HG03342 (cell line): ENCODE results near the gene DAGLA.
"Not testable (repeated sequence)": the region's sequence is repeated elsewhere in the genome, so short reads cannot be mapped to it uniquely, and the experiment has no call there.

Source experiments
- ATAC-seq: cut with Tn5 transposase; IDR thresholded peaks from one replicate; pipeline ENCODE4 v1.9.1; 2021; ENCODE audit warnings: mild to moderate bottlenecking, moderate library complexity; ENCODE audit not compliant: unreplicated experiment

The DAGLA gene, protein sequence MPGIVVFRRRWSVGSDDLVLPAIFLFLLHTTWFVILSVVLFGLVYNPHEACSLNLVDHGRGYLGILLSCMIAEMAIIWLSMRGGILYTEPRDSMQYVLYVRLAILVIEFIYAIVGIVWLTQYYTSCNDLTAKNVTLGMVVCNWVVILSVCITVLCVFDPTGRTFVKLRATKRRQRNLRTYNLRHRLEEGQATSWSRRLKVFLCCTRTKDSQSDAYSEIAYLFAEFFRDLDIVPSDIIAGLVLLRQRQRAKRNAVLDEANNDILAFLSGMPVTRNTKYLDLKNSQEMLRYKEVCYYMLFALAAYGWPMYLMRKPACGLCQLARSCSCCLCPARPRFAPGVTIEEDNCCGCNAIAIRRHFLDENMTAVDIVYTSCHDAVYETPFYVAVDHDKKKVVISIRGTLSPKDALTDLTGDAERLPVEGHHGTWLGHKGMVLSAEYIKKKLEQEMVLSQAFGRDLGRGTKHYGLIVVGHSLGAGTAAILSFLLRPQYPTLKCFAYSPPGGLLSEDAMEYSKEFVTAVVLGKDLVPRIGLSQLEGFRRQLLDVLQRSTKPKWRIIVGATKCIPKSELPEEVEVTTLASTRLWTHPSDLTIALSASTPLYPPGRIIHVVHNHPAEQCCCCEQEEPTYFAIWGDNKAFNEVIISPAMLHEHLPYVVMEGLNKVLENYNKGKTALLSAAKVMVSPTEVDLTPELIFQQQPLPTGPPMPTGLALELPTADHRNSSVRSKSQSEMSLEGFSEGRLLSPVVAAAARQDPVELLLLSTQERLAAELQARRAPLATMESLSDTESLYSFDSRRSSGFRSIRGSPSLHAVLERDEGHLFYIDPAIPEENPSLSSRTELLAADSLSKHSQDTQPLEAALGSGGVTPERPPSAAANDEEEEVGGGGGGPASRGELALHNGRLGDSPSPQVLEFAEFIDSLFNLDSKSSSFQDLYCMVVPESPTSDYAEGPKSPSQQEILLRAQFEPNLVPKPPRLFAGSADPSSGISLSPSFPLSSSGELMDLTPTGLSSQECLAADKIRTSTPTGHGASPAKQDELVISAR

GRCh38 chr11:61679893-61680621, at the start of gene DAGLA:
DAGLA (plus strand) TSS chr11:61680391; CDS start chr11:61720156, 39,765 bp downstream.
- ATAC-seq: peak; percentile 63

DNA sequence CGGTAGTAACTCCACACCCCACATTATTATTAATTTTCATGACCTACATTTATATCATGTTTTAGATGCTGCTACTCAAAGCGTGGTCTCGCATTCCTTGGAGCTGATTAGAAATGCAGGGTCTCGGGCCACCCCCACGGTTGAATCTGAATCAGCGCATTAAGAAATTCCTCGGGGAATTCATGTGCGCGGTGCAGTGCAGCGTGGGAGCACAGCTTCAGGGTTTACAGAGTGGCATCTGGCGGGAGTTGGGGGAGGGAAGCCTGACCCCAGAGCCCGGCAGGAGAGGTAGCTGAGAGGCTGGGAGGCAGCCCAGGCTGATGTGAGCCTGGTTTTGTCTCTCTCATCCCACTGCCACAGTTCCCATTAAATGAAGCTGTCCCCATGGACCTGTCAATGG, 48.1 kb upstream of the DAGLA start:
- no peak for ATAC-seq

DNA sequence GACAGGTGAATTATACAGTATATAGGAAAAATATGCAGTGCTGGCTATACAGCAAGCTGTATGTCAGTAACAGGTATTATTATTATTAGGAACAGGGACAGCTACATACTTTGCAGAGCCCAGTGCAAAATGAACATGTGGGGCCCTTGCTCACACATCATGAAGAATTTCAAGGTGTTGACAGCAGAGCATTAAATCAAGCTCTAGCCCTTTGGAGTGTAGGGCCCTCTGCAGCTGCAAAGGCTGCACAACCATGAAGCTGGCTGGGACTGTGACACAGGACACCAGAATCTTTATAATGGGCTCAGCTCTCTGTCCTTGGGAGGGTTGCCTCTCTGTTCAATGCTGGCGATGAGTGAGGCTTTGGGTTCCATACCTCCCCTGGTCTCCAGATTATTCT, 44.9 kb upstream of the DAGLA start:
- ATAC-seq: no peak

DNA sequence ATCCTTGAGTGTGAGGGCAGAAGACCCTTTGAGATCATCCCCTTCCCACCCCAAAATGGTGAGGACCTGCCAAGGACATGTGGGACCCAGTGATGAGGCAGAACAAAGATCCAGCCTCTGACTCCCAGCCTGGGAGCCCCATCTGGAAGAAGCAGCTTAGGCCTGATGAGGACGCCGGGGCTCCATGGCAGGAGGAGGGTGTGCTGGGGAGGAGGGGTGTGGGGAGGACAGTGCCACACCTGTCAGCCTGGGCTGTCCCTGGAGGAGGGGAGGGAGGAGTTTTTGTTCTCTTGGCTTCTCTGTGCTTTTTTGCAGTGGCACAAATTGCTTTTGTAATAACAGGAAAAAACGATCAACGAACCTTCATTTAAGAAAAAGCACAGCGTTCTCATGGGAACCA, 44.4 kb upstream of the DAGLA start:
- no peak for ATAC-seq

GRCh38 chr11:61636676-61637075, 43.5 kb upstream of the DAGLA start:
- ATAC-seq: no peak

DNA sequence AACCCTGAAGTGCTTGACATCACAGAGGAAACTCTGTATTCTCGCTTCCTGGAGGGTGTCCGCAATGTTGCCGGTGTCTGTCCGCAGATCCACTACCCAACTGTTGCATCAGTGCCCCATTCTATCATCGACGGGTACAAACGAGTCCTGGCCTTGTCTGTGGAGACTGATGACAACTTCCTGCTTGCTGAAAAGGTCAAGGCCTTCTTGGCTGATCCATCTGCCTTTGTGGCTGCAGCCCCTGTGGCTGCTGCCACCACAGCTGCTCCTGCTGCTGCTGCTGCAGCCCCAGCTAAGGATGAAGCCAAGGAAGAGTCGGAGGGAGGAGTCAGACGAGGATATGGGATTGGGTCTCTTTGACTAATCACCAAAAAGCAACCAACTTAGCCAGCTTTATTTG, 42.9 kb upstream of the DAGLA start:
- no peak for ATAC-seq

GRCh38 chr11:61639816-61640443, 40.3 kb upstream of the DAGLA start:
- ATAC-seq: no peak

- no peak for ATAC-seq
Observed at GRCh38 chr11:61642162-61642561, 38.0 kb upstream of the DAGLA start.

DNA sequence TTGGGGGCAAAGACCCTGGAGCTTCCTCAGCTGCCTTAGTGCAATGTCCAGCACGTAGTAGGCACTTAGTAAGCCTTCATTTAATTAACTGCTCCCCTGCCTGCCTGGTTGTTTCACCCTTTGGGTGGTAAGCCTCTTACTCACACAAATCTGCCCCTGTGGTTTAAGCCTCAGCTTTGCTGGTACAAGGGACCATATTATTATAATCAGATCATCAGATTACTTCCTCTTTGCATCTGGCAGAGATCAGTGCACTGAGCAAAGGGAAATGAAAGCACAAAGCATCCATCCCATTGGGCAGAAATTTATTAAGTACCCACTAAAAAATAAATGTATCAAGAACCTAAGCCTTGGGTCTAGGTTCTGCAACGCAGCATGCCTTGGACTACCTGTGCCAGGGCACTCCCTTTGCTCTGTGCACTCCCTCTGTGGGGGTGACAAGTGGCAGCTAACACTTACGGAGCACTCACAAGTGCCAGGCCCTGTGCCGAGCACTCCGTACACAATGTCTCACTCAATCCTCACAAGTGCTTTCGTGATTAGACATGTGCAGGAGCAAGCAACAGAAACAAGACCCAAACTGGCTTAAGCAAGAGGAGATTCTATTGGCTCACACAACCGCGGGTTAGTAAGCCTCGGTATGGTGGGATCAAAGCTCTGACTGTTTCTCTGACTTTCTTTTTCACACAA, 34.9 kb upstream of the DAGLA start:
- ATAC-seq: no peak

DNA sequence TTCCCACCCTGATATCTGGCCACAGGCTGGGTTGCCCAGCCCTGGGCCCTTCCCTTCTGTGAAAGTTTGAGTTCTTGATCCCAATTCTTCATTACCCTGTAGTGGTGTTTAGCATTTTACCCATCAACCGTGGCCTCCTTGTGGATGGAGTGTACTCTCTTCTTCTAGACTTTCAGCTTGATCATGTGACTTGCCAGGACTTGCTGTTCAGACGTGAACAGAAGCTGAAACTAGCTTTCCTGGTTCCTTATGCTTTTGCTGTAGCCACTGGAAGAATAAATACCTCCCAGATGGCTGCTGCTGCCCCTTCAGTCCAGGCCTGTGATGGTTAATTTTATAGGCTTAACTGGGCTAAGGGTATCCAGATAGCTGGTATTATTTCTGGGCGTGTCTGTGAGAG, 32.7 kb upstream of the DAGLA start:
- no peak for ATAC-seq

GRCh38 chr11:61650781-61651571, 29.2 kb upstream of the DAGLA start:
- no peak for ATAC-seq

- ATAC-seq: no peak
Observed at GRCh38 chr11:61652135-61652534, 28.1 kb upstream of the DAGLA start.

DNA sequence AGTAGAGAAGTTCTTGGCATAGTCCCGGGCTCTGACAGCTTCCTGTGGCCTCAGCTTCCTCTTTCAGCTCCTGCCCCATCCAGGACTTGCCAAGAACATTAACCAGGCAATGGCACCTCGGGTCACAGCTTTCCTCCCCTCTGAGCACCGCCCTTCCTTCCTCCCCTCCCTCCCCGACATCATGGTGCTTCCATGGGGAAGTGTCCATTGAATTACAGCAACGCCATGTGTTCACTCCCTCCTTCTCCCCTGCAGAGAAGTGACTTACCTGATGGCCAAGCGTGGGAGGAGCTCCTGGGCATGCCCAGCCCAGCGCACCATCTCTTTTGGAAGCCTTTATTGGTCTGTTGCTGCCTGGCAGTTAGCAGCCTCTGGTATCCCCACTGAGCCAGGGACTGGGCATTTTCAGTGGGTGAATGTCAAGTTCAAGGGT, 25.8 kb upstream of the DAGLA start:
- ATAC-seq: no peak

DNA sequence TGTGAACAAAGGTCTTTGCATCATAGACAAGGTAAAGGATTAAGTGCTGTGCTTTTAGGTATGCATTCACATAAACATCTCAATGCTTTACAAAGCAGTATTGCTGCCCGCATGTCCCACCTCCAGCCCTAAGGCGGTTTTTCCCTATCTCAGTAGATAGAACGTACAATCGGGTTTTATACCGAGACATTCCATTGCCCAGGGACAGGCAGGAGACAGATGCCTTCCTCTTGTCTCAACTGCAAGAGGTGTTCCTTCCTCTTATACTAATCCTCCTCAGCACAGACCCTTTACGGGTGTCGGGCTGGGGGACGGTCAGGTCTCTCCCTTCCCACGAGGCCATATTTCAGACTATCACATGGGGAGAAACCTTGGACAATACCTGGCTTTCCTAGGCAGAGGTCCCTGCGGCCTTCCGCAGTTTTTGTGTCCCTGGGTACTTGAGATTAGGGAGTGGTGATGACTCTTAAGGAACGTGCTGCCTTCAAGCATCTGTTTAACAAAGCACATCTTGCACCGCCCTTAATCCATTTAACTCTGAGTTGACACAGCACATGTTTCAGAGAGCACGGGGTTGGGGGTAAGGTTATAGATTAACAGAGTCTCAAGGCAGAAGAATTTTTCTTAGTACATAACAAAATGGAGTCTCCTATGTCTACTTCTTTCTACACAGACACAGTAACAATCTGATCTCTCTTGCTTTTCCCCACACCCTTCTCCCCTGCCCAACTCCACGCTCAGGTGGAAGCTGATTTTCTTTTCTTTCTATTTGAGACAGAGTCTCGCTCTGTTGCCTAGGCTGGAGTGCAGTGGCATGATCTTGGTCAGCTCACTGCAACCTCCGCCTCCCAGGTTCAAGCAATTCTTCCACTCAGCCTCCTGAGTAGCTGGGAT, 24.7 kb upstream of the DAGLA start:
- not testable (repeated sequence) for ATAC-seq

GRCh38 chr11:61656347-61657077, 23.7 kb upstream of the DAGLA start:
- ATAC-seq: no peak

DNA sequence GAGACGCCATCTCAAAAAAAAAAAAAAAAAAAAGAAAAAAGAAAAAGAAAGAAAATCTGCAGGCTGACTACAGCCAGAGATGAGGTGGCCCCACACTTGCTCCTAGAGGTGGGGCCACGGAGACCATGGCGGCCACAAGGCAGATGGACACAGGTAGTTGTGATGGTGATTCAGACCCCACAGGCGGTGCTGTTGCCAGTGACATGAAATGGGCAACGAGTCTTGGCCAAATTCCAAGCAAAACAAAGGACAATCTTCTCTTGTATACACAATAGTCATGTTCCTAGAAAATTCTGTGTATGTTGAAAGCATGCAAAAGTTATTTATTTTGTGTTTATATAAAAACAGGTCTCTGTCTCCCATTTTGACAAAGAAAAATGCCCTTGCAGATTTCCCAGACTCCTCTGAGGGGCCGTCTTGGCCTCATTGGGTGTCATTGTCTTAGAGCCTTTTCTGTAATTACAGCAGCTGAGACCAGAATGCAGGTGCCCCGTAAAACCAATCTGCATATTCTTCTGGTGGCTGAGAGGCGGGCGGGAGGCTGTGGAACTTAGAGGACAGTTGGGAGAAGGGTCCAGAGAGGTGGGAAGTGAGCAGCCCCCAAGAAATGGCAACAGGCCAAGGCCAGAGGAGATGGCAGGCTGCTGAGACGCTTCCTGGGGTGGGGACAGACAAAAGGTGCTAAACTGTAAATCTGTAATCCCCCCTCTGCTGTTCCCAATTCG, 22.5 kb upstream of the DAGLA start:
- ATAC-seq: no peak
